CD4-positive, alpha-beta T cell (primary cell): ENCODE data around the gene C19orf73. TPM values are rescaled to one million over a fixed set of nuclear protein-coding genes. Genes with fewer than 3 reads are reported as not detected.

Experiments
- ATAC-seq: fragments of 200-7000 bp; cut with Tn5 transposase; one replicate; pipeline ENCODE4 v1.10.0; 2022; ENCODE audit warnings: mild to moderate bottlenecking; ENCODE audit not compliant: poor library complexity
- CTCF ChIA-PET: fragments of 350-600 bp; sonication (Branson Sonifier 250); formaldehyde crosslinking; loops from one replicate; lab custom pipeline; 2021; ENCODE audit warnings: antibody characterized with exemption, inconsistent platforms; lab: Charles Lee
- POLR2A ChIA-PET: fragments of 350-600 bp; sonication (Branson Sonifier 250); formaldehyde crosslinking; loops from one replicate; lab custom pipeline; 2021; ENCODE audit warnings: antibody characterized with exemption, inconsistent platforms; lab: Charles Lee
- DNase-seq, 14 experiments: peaks; one replicate each; pipeline ENCODE4 v3.0.0-alpha.2; 2013 to 2020; ENCODE audit warnings: mixed read lengths in 2 of 14
- H3K27ac ChIP-seq, 2 donors: one replicate each; pipeline versions ENCODE4 v1.5.1 to v1.7.0; 2013; ENCODE audit warnings: low read length in 2 of 2, low read depth in 1 of 2, mild to moderate bottlenecking in 1 of 2
- H3K27me3 ChIP-seq, 2 experiments: 1 replicate in 1 of 2; 2 replicates in 1 of 2; pipeline versions ENCODE4 v1.6.1 to v1.7.0; 2013; ENCODE audit warnings: low read length in 2 of 2, control low read depth in 1 of 2, mild to moderate bottlenecking in 1 of 2, moderate library complexity in 1 of 2; ENCODE audit not compliant: insufficient read depth in 2 of 2, control insufficient read depth in 1 of 2
- H3K36me3 ChIP-seq: one replicate; pipeline ENCODE4 v1.6.1; 2013; ENCODE audit warnings: low read length, control low read depth; ENCODE audit not compliant: insufficient read depth
- H3K4me1 ChIP-seq: one replicate; pipeline ENCODE4 v1.6.1; 2013; ENCODE audit warnings: low read length, control low read depth; ENCODE audit not compliant: insufficient read depth
- H3K4me3 ChIP-seq: one replicate; pipeline ENCODE4 v1.5.1; 2013; ENCODE audit warnings: mild to moderate bottlenecking, low read length, moderate library complexity
- H3K9me3 ChIP-seq, 2 experiments: 1 replicate in 1 of 2; 2 replicates in 1 of 2; pipeline versions ENCODE4 v1.6.1 to v1.7.0; 2013; ENCODE audit warnings: low read length in 2 of 2, mild to moderate bottlenecking in 2 of 2, control low read depth in 1 of 2, moderate library complexity in 1 of 2; ENCODE audit not compliant: control insufficient read depth in 1 of 2, insufficient read depth in 1 of 2
- H3K27ac Mint-ChIP-seq: one replicate; pipeline ENCODE4 v1.8.0; 2020; ENCODE audit warnings: mixed read lengths
- H3K27me3 Mint-ChIP-seq: one replicate; pipeline ENCODE4 v1.8.0; 2021; ENCODE audit warnings: mixed read lengths
- H3K36me3 Mint-ChIP-seq: one replicate; pipeline ENCODE4 v1.8.0; 2021; ENCODE audit warnings: low read depth, mixed read lengths
- H3K4me1 Mint-ChIP-seq: one replicate; pipeline ENCODE4 v1.8.0; 2021; ENCODE audit warnings: low read depth, mixed read lengths
- H3K4me3 Mint-ChIP-seq: one replicate; pipeline ENCODE4 v1.8.0; 2020; ENCODE audit warnings: mild to moderate bottlenecking, mixed read lengths
- H3K9me3 Mint-ChIP-seq: one replicate; pipeline ENCODE4 v1.8.0; 2020; ENCODE audit warnings: mixed read lengths
- CTCF ChIP-seq: fragments of 200-600 bp; IDR thresholded peaks from one replicate; pipeline ENCODE4 v1.8.0; 2022; ENCODE audit warnings: antibody characterized with exemption, mild to moderate bottlenecking
- intact Hi-C, 2 experiments: fragments of 100-400 bp; cut with DNase I in 1 of 2; cut with micrococcal nuclease in 1 of 2; formaldehyde crosslinking; loops; one replicate each; pipeline versions ENCODE4 v1.15.1 to v1.9.0; 2023 to 2025; cut with DNase I, micrococcal nuclease
- total RNA-seq, 174 experiments: library from RNA in 2 of 174; stranded (reverse) in 2 of 174; gene quantifications; one replicate each; pipeline ENCODE4 v1.2.3 and lab custom pipeline; 2021 to 2026

C19orf73 gene
- total RNA-seq, 2 experiments from 2014 or later, result 1.5 to 2.3 TPM

- ChIA-PET POLR2A (interaction anchor here (0.6 kb wide), 1 partner anchor 35 kb away, joined by 3 read pairs; no protein-coding TSS in a partner anchor), CTCF (interaction anchor here (1.3 kb wide), 2 partner anchors 19 to 27 kb away, joined by 3 read pairs; partner anchors contain the start of gene LIN7B)
- intact Hi-C loops, result no loop called here
- H3K4me3 ChIP-seq, result peak overlapping the region; percentile 38
- H3K4me1 ChIP-seq, result peaks cover 14% of the 10 kb centered on the region
- Mint-ChIP-seq H3K4me1 (peaks cover 21% of the 10 kb centered on the region), H3K9me3 (no peaks in the 10 kb centered on the region), H3K4me3 (peak overlapping the region; percentile 80), H3K36me3 (no peaks in the 10 kb centered on the region), H3K27me3 (peaks cover 8% of the 10 kb centered on the region), H3K27ac (no peak overlapping the region)
- peaks cover 0 to 15% of the 10 kb centered on the region in 2 experiments for H3K27me3 ChIP-seq
- no peak for TF ChIP-seq CTCF
- no peak overlapping the region for H3K27ac ChIP-seq
- no peaks in the 10 kb centered on the region for H3K36me3 ChIP-seq
- DNase-seq, result peak in 11 of 14 experiments; percentile 34 to 74 (median 56)
- peak; percentile 79 for ATAC-seq
- peaks cover 0 to 12% of the 10 kb centered on the region in 2 experiments for H3K9me3 ChIP-seq
Observed at GRCh38 chr19:49133621-49134454, 14.9 kb upstream of the C19orf73 start.

- Histone ChIP-seq H3K27ac (no peak overlapping the region), H3K36me3 (no peaks in the 10 kb centered on the region), H3K27me3 (peaks cover 0 to 15% of the 10 kb centered on the region in 2 experiments), H3K4me3 (peak overlapping the region; percentile 38), H3K9me3 (peaks cover 0 to 12% of the 10 kb centered on the region in 2 experiments), H3K4me1 (peaks cover 21% of the 10 kb centered on the region)
- intact Hi-C loops, result no loop called here
- TF ChIP-seq CTCF, result no peak
- DNase-seq (peak in 9 of 14 experiments; percentile 38 to 71 (median 49)), ATAC-seq (peak; percentile 59)
- no peaks in the 10 kb centered on the region for H3K36me3 Mint-ChIP-seq
- peaks cover 29% of the 10 kb centered on the region for H3K4me1 Mint-ChIP-seq
- H3K27me3 Mint-ChIP-seq, result peaks cover 8% of the 10 kb centered on the region
- POLR2A ChIA-PET, result interaction anchor here (1.2 kb wide), 1 partner anchor 35 kb away, joined by 3 read pairs; no protein-coding TSS in a partner anchor
- CTCF ChIA-PET, result interaction anchor here (0.7 to 1.3 kb wide), 3 partner anchors 13 to 35 kb away, joined by 3 to 4 read pairs (median 3); no protein-coding TSS in a partner anchor
- H3K9me3 Mint-ChIP-seq, result no peaks in the 10 kb centered on the region
- H3K27ac Mint-ChIP-seq, result no peak overlapping the region
- peak overlapping the region; percentile 80 for H3K4me3 Mint-ChIP-seq
Observed at GRCh38 chr19:49132974-49133609, 14.1 kb upstream of the C19orf73 start.

GRCh38 chr19:49130325-49130724, 11.4 kb upstream of the C19orf73 start:
- Histone ChIP-seq H3K27ac (no peak overlapping the region), H3K27me3 (peaks cover 0 to 12% of the 10 kb centered on the region in 2 experiments), H3K4me3 (no peak overlapping the region), H3K9me3 (peaks cover 0 to 12% of the 10 kb centered on the region in 2 experiments), H3K4me1 (peaks cover 29% of the 10 kb centered on the region), H3K36me3 (no peaks in the 10 kb centered on the region)
- POLR2A ChIA-PET, result interaction anchor here (0.7 kb wide), 1 partner anchor 21 kb away, joined by 4 read pairs; no protein-coding TSS in a partner anchor
- intact Hi-C loops, result no loop called here
- no peak for TF ChIP-seq CTCF
- H3K4me3 Mint-ChIP-seq, result peak overlapping the region; percentile 15
- no peaks in the 10 kb centered on the region for H3K36me3 Mint-ChIP-seq
- H3K9me3 Mint-ChIP-seq, result no peaks in the 10 kb centered on the region
- no peak for ATAC-seq
- CTCF ChIA-PET, result interaction anchor here (1.0 to 4.4 kb wide), 3 partner anchors 16 to 33 kb away, joined by 3 to 43 read pairs (median 6); partner anchors contain the start of gene LIN7B
- DNase-seq, result no peak
- H3K27me3 Mint-ChIP-seq, result peaks cover 4% of the 10 kb centered on the region
- H3K27ac Mint-ChIP-seq, result no peak overlapping the region
- peaks cover 34% of the 10 kb centered on the region for H3K4me1 Mint-ChIP-seq
